GM15510 (cell line): ENCODE measurements around the gene MACIR.

Experiments used
- POLR2A ChIP-seq: IDR thresholded peaks from 3 replicates; pipeline ENCODE4 v1.6.1; 2011; ENCODE audit warnings: borderline replicate concordance; ENCODE audit not compliant: insufficient read length; ENCODE audit errors: extremely low read depth

The MACIR gene

DNA sequence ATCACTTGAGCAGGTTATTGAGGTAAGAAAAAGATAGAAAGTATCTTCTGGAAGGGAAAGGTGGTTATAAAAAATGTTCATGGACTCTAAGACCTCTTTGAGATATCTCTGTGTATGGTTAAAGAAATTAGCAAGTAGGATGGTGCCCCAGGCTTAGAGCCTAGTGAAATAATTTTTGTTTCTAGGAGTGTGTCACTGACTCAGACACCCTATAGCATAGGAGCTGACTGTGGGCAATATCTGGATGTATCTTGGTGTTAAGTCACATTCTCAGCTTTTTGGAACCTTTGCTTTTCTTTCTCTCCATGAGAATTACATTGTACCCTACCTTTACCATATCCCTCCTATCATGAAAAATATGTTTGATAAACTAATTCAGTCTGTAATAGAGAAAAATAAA lies 12.0 kb downstream of the MACIR start:
- TF ChIP-seq POLR2A, result no peak

DNA sequence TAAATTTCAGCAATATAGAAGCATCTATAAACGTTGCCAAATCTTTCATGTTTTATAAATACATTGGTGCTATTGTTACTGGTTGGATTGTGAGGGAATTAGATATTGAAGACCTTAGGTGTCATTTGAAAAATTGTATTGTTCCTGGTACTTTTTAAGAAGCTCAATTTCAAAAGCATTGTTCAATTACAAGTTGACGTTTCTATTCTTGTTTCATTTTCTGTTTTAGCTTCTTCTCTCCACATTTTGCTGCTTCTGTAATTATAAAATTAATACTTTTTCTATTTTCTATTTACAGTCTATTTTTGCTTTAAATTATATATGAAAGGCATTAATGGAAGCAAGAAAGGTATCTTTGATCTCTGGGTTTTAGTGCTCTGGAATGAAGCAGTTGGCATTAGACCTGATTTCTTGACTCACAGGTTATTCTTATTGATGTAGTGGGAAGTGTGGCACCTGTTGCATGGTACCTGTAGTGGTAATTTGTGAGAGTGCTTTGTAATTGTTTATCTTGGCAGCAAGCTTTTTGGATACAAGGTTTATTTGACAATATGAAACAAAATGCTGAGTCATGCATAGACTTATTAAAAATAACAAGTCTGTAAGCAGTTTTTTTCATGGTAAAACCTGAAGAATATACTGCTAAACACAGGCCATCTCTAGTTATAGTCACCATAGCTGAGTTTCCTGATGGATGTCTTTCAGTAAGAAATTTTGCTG lies 13.2 kb downstream of the MACIR start:
- TF ChIP-seq POLR2A, result no peak

DNA sequence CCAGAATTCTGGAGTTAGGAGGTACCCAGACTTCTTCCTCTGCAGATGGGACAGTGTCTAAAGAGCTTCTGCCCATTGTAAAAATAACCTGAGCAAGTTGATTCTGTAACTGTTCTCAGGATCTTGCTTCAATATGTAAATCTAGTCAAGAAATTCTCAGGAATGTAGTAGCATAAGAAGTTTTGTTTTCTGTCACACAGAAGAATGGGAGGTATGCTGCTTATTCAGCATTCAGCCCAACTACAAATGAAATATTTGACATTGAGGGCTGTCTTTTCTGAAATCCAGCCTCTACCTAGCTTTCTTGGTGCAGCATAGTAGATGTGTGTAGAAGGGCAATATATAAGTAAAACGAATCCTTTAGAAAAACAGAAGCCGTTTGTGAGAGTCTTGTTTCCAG lies 13.8 kb downstream of the MACIR start:
- no peak for TF ChIP-seq POLR2A

DNA sequence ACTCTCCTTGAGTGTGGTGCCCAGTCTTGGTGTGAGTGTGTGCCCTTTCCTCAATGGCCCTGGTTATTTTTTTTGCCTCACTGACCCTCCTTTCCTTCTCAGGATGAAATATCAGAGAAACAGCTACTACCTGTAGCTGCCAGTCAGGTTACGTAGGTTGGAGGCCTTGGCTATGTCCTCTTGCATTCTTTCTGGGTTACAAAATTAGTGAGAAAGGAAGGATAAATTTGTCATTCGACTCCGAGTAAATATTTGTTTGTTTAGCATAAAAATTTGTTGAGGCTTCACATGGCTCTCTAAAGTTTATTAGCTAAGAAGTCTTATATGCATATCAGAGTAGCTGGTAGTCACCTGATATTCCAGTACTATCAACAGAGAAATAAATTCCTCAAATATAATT lies 15.4 kb downstream of the MACIR start:
- TF ChIP-seq POLR2A, result no peak

DNA sequence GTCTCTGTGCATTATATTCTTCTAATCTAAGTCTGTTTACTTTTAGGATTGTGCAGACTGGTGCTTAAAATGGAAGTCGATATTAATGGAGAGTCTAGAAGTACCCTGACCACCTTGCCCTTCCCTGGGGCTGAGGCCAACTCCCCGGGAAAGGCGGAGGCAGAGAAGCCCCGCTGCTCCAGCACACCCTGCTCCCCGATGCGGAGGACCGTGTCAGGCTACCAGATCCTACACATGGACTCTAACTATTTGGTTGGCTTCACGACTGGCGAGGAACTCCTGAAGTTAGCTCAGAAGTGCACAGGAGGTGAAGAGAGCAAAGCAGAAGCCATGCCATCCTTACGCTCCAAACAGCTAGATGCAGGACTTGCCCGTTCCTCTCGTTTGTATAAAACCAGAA lies 17.3 kb downstream of the MACIR start:
- TF ChIP-seq POLR2A, result no peak

DNA sequence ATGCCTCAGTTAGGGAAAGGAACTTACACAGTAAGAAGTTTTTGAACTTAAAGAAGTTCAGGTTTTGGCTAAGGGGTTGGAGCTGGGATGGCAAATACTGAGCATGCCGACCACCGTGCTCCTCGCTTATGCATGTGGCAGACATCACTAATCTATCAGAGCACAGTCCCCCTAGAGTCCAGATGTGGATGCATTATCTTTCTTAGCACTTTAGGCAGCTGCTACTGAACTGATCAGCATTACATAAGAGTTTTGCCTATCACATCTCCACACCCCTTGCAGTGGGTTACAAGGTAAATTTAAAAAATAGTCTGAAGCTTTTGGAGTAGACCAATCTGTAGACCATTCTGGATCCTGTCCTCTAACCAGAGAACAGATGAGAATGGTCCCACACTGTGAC lies 22.4 kb downstream of the MACIR start:
- no peak for TF ChIP-seq POLR2A

DNA sequence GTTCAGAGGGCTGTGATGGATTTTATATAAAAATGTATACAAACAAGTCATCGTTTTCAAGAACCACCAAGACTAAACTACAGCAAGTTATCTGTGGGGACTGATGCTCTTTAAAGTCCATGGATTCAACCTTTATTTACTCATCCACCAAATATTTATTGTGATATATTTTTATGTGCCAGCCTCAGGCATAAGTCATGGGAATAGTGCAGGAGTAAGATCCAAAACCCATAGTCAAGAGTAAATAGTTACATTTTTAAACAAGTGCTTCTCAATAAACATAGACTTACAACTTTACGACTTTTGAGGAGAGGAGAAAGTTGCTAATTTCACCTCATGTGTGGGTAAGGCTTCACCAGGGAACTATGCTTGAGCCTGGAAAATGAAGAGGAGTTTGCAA lies 24.6 kb downstream of the MACIR start:
- TF ChIP-seq POLR2A, result no peak

DNA sequence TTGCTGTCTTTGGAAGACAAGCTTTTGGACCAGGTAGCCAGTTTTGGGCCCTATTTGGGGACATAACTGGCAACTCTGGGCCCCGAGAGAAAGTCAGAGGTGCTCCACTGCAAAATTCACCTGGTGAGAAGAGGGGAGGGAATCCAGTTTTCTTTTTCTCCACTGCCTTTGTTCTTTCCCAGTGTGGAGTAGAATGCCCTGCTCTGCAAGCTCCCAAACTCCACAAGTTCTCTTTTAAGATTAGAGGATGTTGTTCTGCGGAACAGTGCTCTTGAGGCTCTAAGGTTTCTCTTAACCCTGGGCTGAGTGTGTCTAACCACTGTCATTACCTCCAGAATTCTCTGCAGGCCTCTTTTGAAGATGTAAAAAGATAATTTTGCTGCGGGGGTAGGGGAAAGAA lies 25.3 kb downstream of the MACIR start:
- no peak for TF ChIP-seq POLR2A

DNA sequence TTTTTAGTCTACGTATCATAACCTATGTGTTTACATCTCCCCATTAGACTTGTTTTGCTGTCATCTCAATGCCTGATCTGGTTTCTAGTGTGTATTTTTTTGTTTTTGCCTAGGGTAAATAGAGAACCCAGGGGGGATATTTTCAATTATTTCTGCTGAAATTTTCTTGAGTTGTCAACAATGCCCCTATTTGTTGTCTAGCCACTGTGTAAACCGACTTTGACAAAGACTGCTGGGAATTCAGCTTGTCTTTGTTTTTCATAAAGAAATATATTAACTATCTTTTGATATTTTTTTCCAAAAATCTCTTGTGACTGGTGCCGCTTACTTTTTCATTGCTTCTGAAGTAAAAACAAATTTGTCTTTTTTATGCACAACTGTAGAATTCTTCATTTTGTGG lies 28.1 kb downstream of the MACIR start:
- TF ChIP-seq POLR2A, result no peak

DNA sequence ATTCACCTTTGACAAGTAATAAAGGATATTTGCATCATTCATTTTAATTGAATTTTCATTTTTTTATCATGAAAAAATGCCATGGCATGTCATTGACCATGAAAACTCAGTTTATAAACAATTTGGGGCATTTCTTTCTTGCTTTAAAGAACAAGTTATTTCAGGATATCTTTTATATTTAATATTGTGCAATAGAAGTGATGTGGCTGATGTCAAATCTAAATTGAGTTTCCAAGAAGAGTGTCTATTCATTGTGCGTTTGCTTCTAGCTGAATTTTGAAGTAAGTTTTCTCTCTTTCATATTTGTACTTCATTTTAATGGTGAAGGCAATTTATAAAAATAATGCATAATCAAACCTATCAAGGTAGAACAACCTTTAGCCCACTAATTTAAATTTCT lies 30.5 kb downstream of the MACIR start:
- TF ChIP-seq POLR2A, result no peak

DNA sequence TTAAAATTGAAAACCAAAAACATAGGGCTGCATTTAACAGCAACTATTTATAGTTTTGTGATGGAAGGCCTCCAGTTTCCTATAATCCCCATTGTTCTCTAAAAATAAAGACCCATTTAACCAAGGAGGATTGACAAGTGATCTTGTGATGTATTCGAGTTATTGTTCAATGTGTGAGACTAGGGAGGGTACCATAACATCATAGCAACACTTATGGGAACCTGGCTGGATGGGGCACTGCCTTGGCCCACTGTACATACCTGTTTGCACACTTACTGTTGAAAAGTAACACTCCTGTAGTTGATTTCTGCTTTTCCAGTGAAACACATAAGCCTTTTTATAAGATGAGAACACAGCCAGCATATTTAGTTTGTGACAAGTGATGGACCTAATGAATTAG lies 32.3 kb downstream of the MACIR start:
- no peak for TF ChIP-seq POLR2A

DNA sequence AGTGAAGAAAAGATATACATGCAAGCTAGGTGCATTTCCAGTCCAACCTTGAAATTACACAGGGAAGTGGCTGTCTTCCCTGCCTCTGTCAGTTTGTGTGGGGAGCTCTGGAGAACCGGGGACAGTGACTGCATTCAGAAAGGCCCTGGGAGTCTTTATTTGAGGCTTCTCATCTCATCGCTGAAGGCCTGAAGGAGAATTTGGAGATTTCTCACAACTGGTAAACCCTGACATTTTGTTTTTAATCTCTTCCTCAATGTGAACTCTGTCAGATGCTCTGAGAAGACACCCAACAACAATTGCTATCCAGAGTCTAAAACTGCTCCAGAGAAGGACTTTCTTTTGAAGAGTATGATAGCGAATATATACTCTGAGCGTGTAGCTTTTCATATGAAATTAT lies 33.0 kb downstream of the MACIR start:
- TF ChIP-seq POLR2A, result no peak

DNA sequence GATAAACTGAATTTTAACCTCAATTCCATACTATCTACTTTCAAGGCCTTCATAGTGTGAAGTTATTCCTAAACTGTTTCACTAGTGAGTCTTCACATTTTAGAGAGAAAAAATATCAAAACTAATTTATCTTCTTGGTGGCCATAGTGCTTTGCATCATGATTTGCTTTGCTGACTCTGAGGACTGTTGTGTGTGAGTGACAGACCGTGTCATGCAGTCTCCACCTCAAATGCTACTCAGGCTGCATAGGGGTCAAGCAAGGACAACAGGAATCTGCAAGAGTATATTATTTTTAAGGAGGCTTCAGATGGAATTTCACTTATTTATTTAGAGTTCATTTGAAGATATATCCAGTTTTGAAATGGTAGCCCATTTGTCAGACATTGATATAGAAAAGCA lies 34.5 kb downstream of the MACIR start:
- no peak for TF ChIP-seq POLR2A

DNA sequence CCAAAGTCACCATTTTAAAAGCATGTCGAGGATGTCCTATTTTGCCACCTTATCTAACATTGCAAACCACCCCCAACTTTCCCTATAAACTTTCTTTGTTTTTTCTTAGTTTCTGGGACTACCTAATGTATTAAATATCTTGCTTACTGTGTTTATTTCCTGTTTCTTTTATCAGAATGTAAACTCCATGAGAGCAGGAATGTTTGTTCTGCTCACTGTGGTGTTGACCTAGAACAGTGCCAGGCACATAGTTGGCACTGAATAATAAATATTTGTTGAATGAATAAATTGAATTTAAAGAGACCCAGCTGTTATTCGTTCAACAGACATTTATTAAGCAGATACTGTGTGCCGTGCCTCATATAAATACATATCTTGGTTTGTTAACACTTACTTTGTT lies 35.2 kb downstream of the MACIR start:
- no peak for TF ChIP-seq POLR2A

DNA sequence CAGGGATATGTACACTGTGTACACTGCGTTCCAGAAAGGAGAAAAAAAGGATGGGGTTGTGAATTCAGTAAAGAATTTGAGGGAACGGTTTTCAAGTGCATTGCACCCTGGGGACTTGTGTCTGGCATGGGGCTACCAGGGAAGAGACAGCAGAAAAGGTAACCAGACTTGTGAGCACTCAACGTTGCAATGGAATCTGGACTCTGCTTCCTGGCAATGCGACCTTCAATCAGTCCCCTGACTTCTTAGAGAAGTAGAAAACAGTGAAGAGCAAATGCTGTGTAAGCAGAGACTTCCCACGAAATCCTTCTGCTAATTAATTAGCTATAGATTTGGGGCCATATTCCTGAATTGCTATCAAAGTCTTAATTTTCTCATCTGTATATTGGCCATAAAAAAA lies 36.3 kb downstream of the MACIR start:
- TF ChIP-seq POLR2A, result no peak

DNA sequence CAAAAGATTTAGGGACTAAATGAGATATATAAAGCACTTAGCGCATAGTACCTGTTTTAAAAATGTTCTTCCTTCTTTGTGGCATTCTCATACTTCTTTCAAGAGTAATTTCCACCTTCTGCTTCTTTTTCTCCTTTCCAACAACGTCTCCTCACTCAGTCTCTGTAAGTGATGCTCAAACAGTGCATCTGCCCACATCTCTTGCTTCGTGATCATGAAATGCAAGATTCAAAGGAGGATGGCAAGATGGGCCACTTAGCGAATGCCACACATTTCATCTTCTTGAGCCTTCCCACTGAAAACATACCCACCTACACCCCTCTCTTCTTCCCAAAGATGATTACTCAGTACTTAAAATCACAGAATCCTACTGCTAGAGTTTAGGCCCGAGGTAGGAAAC lies 36.9 kb downstream of the MACIR start:
- no peak for TF ChIP-seq POLR2A

DNA sequence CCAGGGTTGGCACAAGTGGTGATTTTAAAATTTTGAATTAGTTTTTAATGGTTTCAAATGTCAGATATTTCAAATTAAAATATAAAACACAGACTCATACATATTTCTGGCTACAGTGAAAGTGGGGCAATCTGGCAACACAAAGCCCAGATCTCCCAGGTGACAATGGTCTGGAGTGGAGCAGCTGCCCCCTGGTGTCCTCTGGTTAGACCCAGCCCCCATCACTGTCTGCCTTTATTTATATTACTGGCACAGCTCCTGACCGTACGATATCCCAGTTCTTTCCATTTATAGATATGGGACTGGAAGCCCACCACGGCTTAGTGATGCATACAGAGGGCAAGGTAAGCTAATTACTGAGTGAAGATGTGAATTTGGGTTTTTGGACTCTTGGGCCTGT lies 37.3 kb downstream of the MACIR start:
- TF ChIP-seq POLR2A, result no peak

DNA sequence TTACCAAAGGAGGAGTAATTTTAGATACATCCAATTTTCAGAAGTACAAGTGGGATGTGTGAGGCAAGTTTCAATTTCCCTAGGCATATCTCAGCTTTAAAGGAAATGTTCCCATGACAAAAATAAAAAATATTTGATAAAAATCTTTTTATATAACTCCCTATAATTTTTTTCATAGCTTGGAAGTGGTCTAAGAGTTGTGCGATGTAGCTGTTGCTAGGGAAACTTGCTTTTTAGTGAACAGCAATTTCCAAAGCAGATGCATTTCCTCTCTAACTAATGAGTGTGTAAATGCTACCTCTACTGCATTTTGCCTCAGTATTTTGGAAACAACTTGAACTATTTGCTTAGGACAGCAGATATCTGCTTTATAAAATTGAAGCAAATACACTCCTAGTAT lies 39.6 kb downstream of the MACIR start:
- TF ChIP-seq POLR2A, result no peak

DNA sequence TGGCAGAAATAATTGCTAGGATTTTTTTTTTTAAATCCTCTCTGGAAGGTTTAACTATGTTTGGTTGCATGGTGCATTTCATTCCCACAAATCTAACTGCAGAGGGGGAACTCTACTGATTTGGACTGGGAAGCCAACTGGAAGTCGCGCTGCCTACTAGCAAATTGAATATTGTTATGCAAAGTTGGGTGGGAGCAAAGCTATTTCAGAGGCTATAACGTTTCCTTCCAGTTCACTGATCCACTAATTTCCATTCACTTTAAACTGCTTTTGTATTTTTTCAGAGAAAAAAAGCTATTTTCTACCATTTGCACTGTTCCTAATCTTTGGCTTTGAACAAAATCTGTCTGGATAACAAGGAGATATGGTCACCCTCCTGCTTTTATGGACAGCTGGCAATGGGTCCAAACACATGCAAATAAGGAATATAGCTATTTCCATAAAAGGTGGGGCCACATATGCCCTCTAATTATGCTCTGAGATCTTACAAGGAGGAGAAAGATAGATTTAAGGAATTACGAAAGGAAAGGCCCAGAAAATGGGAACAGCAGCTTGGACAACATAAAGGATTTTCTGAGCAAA lies 40.1 kb downstream of the MACIR start:
- no peak for TF ChIP-seq POLR2A
